ENCODE data around the gene FRMPD1.

The FRMPD1 gene

GRCh38 chr9:37682951-37683350 is 32.2 kb downstream of the FRMPD1 start:
- DNase-seq (ENCODE audit: low read depth), result no peak

GRCh38 chr9:37683531-37684371 is 33.0 kb downstream of the FRMPD1 start:
- no peak for DNase-seq (ENCODE audit: low read depth)

GRCh38 chr9:37692622-37693221 is 42.0 kb downstream of the FRMPD1 start:
- no peak for DNase-seq (ENCODE audit: low read depth)

GRCh38 chr9:37693260-37693659 is 42.5 kb downstream of the FRMPD1 start:
- DNase-seq (ENCODE audit: low read depth), result no peak

- no peak for DNase-seq (ENCODE audit: low read depth)
These were observed 43.6 kb downstream of the FRMPD1 start for GRCh38 chr9:37694355-37694754.

GRCh38 chr9:37696528-37696927 is 45.8 kb downstream of the FRMPD1 start:
- no peak for DNase-seq (ENCODE audit: low read depth)

GRCh38 chr9:37700131-37700530 is 49.4 kb downstream of the FRMPD1 start:
- DNase-seq (ENCODE audit: low read depth), result no peak

GRCh38 chr9:37700900-37701299 is 50.1 kb downstream of the FRMPD1 start:
- DNase-seq (ENCODE audit: low read depth), result no peak

GRCh38 chr9:37705787-37706186 is 55.0 kb downstream of the FRMPD1 start:
- DNase-seq (ENCODE audit: low read depth), result no peak

GRCh38 chr9:37706290-37706689 is 55.5 kb downstream of the FRMPD1 start:
- DNase-seq (ENCODE audit: low read depth), result no peak

GRCh38 chr9:37707748-37708147 is 57.0 kb downstream of the FRMPD1 start:
- no peak for DNase-seq (ENCODE audit: low read depth)

- DNase-seq (ENCODE audit: low read depth), result no peak
These were observed 59.3 kb downstream of the FRMPD1 start for GRCh38 chr9:37710046-37710445.

- DNase-seq (ENCODE audit: low read depth), result no peak
These were observed 64.5 kb downstream of the FRMPD1 start for GRCh38 chr9:37715260-37715659.

- no peak for DNase-seq (ENCODE audit: low read depth)
These were observed 65.3 kb downstream of the FRMPD1 start for GRCh38 chr9:37715991-37716505.

- DNase-seq (ENCODE audit: low read depth), result no peak
These were observed 68.8 kb downstream of the FRMPD1 start for GRCh38 chr9:37719526-37719925.

- DNase-seq (ENCODE audit: low read depth), result no peak
These were observed 76.3 kb downstream of the FRMPD1 start for GRCh38 chr9:37727013-37727412.

GRCh38 chr9:37729499-37729898 is 78.7 kb downstream of the FRMPD1 start:
- DNase-seq (ENCODE audit: low read depth), result no peak

GRCh38 chr9:37730256-37730655 is 79.5 kb downstream of the FRMPD1 start:
- DNase-seq (ENCODE audit: low read depth), result no peak

GRCh38 chr9:37730839-37731238 is 80.1 kb downstream of the FRMPD1 start:
- no peak for DNase-seq (ENCODE audit: low read depth)

- DNase-seq (ENCODE audit: low read depth), result no peak
These were observed 81.5 kb downstream of the FRMPD1 start for GRCh38 chr9:37732086-37732741.

GRCh38 chr9:37732952-37733351 is 82.2 kb downstream of the FRMPD1 start:
- DNase-seq (ENCODE audit: low read depth), result no peak

- DNase-seq (ENCODE audit: low read depth), result no peak
These were observed 88.5 kb downstream of the FRMPD1 start for GRCh38 chr9:37739222-37739621.

- no peak for DNase-seq (ENCODE audit: low read depth)
These were observed 89.4 kb downstream of the FRMPD1 start for GRCh38 chr9:37740128-37740527.

All from stimulated activated CD8-positive, alpha-beta memory T cell treated with anti-CD3 and anti-CD28 coated beads, Interleukin-12 subunit alpha, Interleukin-12 subunit beta, amount 100 ng/mL, for 1 hour (primary cell).